GM10266 (cell line): ENCODE results near the gene NOP14.
"Not testable (repeated sequence)": the region's sequence is repeated elsewhere in the genome, so short reads cannot be mapped to it uniquely, and the experiment has no call there.

Experiments
- DNase-seq: peaks from one replicate; pipeline ENCODE4 v3.0.0; 2012; ENCODE audit errors: extremely low spot score
- TF ChIP-seq, protein P1 (sequence below): IDR thresholded peaks from 2 replicates; pipeline ENCODE4 v1.5.1; 2012; ENCODE audit warnings: mild to moderate bottlenecking, low read depth; ENCODE audit not compliant: control insufficient read depth, insufficient read depth; ENCODE audit errors: missing control alignments

The NOP14 gene

DNA sequence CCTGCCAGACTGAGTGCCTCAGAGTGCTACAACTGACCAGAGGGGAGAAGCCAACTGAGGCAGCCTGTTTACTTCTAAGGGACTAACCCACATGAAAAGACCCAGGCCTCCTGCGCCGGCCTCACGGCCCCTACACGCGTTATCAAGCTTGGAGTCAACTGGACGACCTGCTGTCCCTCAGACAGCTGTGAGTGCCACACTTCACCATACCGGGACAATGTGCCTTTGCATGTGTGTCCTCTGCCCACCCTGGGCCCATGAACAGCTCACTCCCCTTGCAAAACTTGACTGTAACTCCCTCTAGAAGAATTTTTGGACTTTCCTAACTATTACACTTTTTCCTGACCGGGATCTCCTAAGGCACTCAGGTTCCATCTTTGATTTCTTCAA, 1.8 kb downstream of the NOP14 start:
- no peak for DNase-seq
- TF ChIP-seq, protein P1, sequence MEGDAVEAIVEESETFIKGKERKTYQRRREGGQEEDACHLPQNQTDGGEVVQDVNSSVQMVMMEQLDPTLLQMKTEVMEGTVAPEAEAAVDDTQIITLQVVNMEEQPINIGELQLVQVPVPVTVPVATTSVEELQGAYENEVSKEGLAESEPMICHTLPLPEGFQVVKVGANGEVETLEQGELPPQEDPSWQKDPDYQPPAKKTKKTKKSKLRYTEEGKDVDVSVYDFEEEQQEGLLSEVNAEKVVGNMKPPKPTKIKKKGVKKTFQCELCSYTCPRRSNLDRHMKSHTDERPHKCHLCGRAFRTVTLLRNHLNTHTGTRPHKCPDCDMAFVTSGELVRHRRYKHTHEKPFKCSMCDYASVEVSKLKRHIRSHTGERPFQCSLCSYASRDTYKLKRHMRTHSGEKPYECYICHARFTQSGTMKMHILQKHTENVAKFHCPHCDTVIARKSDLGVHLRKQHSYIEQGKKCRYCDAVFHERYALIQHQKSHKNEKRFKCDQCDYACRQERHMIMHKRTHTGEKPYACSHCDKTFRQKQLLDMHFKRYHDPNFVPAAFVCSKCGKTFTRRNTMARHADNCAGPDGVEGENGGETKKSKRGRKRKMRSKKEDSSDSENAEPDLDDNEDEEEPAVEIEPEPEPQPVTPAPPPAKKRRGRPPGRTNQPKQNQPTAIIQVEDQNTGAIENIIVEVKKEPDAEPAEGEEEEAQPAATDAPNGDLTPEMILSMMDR: no peak

DNA sequence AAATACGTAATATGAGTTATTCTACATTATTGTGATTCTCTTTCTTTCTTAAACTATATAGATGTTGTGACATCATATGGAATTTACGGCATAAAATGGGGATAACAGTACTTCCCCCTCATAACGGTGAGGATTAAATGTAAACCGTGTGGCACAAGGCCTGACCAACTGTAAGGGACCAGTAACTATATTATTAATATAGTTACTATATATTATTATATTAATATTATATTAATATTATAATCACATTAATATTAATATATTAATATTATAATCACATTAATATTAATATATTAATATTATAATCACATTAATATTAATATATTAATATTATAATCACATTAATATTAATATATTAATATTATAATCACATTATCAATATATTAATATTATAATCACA, 2.8 kb downstream of the NOP14 start:
- DNase-seq: not testable (repeated sequence)

DNA sequence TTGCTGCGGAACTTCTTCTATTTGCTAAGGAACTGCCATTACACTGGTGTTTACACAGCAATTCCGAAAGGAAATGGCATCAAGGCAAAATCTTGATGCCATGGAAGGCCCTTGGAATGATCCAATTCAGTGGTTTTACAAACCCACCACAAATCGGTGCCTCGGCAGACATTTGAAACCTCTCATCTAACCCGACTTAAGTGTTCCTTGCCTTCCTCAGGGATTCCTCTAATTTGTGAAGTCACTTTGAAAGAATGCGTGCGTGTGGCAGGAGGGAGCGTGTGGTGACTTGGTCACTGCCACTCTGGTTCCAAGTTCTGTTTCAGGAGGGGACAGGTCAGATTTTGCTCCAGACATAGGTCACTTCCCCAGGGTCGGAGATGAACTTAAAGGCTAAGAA, 4.8 kb downstream of the NOP14 start:
- TF ChIP-seq, protein P1: no peak
- no peak for DNase-seq

- DNase-seq: not testable (repeated sequence)
- TF ChIP-seq, protein P1: peak; percentile 29
These were observed 7.8 kb downstream of the NOP14 start for GRCh38 chr4:2955186-2956044.

DNA sequence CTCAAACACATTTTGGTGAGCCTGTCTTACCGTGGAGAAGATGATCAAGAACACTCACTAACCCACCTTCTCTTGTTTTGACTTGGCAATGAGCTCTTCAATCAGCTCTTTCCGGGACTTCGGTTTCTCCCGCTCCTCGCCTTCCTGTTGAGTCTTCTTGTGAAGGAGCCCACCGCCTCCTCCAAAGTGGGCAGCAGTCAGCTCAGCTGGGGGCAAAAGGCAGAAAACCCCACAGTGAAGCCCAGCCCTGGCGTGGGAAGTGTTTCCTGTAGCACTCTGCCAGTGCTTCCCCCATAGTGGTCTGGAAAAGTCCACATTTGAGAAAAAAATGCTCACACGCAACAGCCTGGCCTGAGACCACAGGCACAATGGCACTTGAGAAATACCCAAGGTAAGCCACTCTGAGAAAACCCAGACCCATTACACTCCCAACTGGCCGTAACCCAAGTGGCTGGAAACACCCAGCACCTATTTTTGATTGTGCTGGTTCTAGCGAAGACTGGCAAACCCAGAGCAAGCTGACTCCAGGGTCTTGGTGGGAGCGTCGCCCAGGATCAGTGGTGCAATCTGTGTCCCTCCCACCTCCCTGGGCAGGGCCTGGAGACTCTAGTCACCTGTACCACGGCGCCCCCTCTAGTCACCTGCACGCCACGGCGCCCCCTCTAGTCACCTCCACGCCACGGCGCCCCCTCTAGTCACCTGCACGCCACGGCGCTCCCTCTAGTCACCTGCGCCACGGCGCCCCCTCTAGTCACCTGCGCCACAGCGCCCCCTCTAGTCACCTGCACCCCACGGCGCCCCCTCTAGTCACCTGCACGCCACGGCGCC, 8.6 kb downstream of the NOP14 start:
- DNase-seq: peak; percentile 74
- TF ChIP-seq, protein P1: peak; percentile 56

- TF ChIP-seq, protein P1: no peak
These were observed 9.7 kb downstream of the NOP14 start for GRCh38 chr4:2953496-2953895.

DNA sequence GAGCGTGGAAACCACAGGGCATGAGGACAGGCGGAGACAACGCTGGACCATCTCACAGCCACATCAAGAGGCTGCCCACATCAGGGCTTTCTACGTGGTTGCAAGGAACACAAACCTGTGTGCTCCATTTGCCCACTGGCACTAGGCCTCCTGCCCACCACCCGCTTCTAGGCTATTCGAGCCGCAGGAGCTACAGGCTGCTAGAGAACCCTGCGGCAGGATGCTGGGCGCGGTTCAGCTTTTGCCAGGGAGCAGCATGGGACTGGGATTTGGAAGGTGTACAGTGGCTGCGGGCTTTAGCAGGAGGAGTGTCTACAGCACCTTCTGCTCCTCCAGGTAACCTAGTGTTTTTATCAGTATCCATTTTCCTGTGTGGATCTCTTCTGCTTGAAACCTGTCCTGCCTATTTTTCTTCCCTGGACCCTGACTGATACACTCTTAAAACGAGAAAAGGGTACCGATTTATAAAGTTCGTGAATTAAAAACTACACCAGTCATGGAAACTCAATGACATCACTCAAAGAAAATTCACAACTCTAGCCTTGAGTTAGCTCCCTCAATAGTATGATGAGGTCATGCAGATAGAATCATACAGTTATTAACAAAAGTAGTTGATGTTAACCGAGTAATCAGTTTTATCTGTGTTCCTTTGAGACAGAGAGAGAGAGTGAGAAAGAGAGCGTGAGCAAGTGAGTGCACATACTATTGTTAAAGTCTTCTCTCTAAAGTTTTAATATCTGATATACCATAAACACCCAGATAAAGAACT, 12.8 kb downstream of the NOP14 start:
- no peak for DNase-seq
- TF ChIP-seq, protein P1: no peak

More at GRCh38 chr4:2953496-2953895, 9.7 kb downstream of the NOP14 start:
- DNase-seq: no peak
